Measurements from ENCODE around the gene NOD2. TPM values are rescaled to one million over a fixed set of nuclear protein-coding genes. Genes with fewer than 3 reads are reported as not detected.

Gene NOD2
- total RNA-seq, 4 donors from 2014 or later, result 0.40 to 1.6 (median 0.68) TPM

DNA sequence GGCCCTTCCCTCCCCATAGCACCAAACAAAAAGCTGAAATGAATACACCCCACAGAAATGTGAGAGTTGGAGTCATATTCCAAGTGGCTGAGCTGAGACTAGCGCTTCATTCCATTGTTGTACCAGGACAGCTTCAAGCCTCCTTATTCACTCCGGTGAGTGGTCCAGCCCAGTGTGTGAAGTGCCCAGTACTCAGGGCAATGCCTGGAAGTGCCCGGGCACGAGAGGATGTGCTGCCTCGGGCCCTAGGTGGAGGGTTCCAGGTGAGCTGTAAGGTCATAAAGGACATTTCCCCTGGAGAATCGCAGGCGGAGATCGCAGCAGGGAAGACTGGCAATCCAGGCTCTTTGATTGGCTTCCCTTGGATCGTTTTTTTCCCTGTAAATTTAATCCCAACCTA lies 43.0 kb downstream of the NOD2 start:
- DNase-seq, result peak; percentile 15 to 52
- WGBS, 2 donors, result 36 to 54% methylated on average over 9 of the region's 9 CpGs
- TF ChIP-seq, protein P1, sequence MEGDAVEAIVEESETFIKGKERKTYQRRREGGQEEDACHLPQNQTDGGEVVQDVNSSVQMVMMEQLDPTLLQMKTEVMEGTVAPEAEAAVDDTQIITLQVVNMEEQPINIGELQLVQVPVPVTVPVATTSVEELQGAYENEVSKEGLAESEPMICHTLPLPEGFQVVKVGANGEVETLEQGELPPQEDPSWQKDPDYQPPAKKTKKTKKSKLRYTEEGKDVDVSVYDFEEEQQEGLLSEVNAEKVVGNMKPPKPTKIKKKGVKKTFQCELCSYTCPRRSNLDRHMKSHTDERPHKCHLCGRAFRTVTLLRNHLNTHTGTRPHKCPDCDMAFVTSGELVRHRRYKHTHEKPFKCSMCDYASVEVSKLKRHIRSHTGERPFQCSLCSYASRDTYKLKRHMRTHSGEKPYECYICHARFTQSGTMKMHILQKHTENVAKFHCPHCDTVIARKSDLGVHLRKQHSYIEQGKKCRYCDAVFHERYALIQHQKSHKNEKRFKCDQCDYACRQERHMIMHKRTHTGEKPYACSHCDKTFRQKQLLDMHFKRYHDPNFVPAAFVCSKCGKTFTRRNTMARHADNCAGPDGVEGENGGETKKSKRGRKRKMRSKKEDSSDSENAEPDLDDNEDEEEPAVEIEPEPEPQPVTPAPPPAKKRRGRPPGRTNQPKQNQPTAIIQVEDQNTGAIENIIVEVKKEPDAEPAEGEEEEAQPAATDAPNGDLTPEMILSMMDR (IDR thresholded peaks at IDR 0.05), result no peak
- TF ChIP-seq POLR2A (IDR thresholded peaks at IDR 0.05), result no peak
- Histone ChIP-seq H3K27me3 (no peaks in the 10 kb centered on the region), H3K4me3 (replicated peaks in 1 of 3) (no peak overlapping the region), H3K27ac (no peak overlapping the region), H3K4me1 (peaks cover 4% of the 10 kb centered on the region in 2 donors), H3K9me3 (no peaks in the 10 kb centered on the region), H3K36me3 (no peaks in the 10 kb centered on the region)
- intact Hi-C loops (cut with DNase I), result no loop called here

DNA sequence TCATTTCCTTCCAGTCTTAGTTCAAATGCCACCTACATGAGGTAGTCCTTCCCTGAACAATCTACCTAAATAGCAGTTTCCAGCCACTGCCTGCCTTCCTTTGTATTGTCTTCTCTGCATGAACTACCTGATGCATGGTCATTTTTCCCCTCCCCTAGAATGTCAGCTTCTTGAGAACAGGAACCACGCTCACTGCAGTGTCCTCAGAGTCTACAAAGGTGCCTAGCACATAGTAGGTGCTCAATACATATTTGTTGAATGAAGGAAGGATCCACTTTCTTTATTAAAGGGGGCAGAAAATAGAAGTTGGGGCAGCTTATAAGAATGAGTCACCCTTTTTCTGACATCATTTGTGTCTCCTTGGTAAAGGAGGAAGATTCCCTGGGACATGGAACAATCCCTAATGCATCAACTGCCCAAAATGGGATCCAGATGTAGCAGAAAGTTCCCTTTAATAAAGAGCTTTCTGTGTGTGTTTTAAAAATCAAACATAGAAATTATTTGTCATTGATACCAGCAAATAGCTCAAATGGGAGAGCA lies 44.1 kb downstream of the NOD2 start:
- DNase-seq, result no peak
- H3K9me3 ChIP-seq, result no peaks in the 10 kb centered on the region
- no peak overlapping the region for H3K4me3 ChIP-seq (replicated peaks in 1 of 3)
- H3K27me3 ChIP-seq, result no peaks in the 10 kb centered on the region
- H3K36me3 ChIP-seq, result no peaks in the 10 kb centered on the region
- no peak overlapping the region for H3K27ac ChIP-seq
- WGBS, 2 donors, result 88 to 93% methylated on average over 1 of the region's 1 CpG
- H3K4me1 ChIP-seq, result peaks cover 4% of the 10 kb centered on the region in 2 donors
- no peak for TF ChIP-seq POLR2A (IDR thresholded peaks at IDR 0.05)
- TF ChIP-seq, protein P1 (IDR thresholded peaks at IDR 0.05), result no peak
- intact Hi-C loops (cut with DNase I), result no loop called here

DNA sequence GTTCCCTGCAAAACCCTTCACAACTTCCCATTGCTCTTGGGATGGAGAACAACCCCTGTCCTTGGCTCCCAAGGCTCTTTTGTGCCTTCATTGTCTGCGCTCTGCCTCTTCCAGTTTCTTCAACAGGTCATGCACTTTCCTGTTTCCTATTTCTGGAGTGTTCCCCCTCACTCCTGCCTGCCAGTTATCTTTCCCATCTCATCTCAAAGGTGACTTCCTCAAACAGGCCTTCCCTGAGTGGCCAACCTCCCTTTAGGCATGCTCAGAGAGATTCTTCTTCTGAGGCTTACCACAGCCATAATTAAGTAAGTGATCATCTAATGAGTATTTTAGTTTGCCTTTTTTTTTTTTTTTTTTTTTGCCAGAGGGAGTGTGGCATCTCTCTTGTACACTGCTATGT lies 45.6 kb downstream of the NOD2 start:
- H3K4me3 ChIP-seq (replicated peaks in 1 of 3), result no peak overlapping the region
- H3K9me3 ChIP-seq, result no peaks in the 10 kb centered on the region
- H3K4me1 ChIP-seq, result peaks cover 13 to 17% of the 10 kb centered on the region in 2 donors
- no peaks in the 10 kb centered on the region for H3K36me3 ChIP-seq
- intact Hi-C loops (cut with DNase I), result no loop called here
- no peak for DNase-seq
- H3K27ac ChIP-seq, result no peak overlapping the region
- WGBS, 2 donors, result 90 to 95% methylated on average over 1 of the region's 1 CpG
- TF ChIP-seq, protein P1 (IDR thresholded peaks at IDR 0.05), result no peak
- no peak for TF ChIP-seq POLR2A (IDR thresholded peaks at IDR 0.05)
- H3K27me3 ChIP-seq, result no peaks in the 10 kb centered on the region

DNA sequence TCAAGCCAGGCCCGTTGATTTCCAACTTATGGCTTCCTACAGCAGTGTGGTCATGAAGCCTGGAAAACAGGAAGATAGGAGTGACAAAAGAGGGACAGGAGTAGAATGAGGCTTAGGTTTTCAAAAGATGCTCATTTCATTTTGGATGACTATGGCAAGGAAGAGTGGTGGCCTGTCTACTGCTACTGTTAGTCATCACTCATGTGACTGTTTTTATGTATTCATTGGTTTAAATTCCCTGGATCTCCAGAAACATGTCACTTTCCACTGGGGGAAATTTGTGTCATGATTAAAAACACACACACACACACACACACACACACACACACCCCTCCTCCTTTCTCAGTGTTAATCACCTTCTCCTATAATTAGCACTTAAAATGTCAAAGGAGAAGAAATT lies 47.3 kb downstream of the NOD2 start:
- Histone ChIP-seq H3K27ac (no peak overlapping the region), H3K4me3 (replicated peaks in 1 of 3) (no peak overlapping the region)
- intact Hi-C loops (cut with DNase I), result no loop called here

DNA sequence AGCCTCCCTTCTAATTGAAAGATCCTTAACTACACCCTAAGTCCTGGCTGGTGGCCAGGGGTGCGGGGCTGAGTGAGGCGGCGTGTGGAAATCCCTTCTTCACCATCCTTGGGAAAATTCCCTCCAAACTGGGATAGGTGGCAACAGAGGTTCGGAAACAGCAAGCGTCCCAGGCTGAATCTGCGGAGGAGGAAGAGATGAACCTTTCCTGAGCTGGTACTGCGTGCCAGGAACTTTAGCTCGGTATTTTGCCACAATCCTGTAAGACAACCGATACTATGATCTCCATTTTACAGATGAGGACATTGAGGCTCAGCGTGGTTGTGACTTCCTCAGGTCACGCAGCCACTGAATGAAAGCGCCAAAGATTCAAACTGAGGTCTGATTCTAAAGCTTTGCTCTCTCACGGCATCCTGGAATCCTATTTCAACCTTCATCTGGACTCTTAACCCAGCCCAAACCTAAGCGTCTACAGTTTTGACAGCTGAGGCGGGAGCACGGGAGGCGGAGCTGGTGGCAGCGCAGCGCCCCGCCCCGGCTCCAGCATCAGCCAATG lies 47.9 kb downstream of the NOD2 start:
- DNase-seq, result peak; percentile 5 to 26
- intact Hi-C loops (cut with DNase I), result no loop called here
- Histone ChIP-seq H3K27ac (peak overlapping the region in 2 of 3 donors; percentile 18 to 25), H3K4me3 (replicated peaks in 1 of 3) (peak overlapping the region; percentile 9 to 26 (median 18)), H3K4me1 (peaks cover 29 to 39% of the 10 kb centered on the region in 2 donors), H3K27me3 (no peaks in the 10 kb centered on the region), H3K9me3 (no peaks in the 10 kb centered on the region), H3K36me3 (no peaks in the 10 kb centered on the region)
- no peak for TF ChIP-seq POLR2A (IDR thresholded peaks at IDR 0.05)
- TF ChIP-seq, protein P1 (IDR thresholded peaks at IDR 0.05), result no peak
- WGBS, 2 donors, result 9 to 13% methylated on average over 17 to 21 of the region's 21 CpGs

More for the DNA sequence above, 47.3 kb downstream of the NOD2 start:
- Histone ChIP-seq H3K9me3 (no peaks in the 10 kb centered on the region), H3K36me3 (no peaks in the 10 kb centered on the region), H3K27me3 (no peaks in the 10 kb centered on the region), H3K4me1 (peaks cover 25 to 33% of the 10 kb centered on the region in 2 donors)
- DNase-seq, result no peak
- WGBS, 2 donors, result 63 to 72% methylated on average over 1 of the region's 1 CpG
- TF ChIP-seq, protein P1 (IDR thresholded peaks at IDR 0.05), result no peak
- no peak for TF ChIP-seq POLR2A (IDR thresholded peaks at IDR 0.05)

Data from thyroid gland (tissue), 4 donors.